Measurements from ENCODE around the gene ABCB9. TPM values are rescaled to one million over a fixed set of nuclear protein-coding genes. Genes with fewer than 3 reads are reported as not detected.

ABCB9 gene
- total and polyA plus RNA-seq, 2 of the 8 experiments (the other 6 are each of a cell fraction or from before 2014, with no cell fraction given) = 3.8 to 8.0 TPM

GRCh38 chr12:122935318-122935717, 30.9 kb downstream of the ABCB9 start:
- Histone ChIP-seq H3K4me1 (replicated peaks in 1 of 4; ENCODE audit: control insufficient read depth in 3 of 4, insufficient read depth in 4 of 4, low read length in 3 of 4) (no peaks in the 10 kb centered on the region), H3K4me2 (ENCODE audit: insufficient read depth in 1 of 2, low read depth in 2 of 2, low read length in 2 of 2) (no peak overlapping the region), H3K79me1 (ENCODE audit: low read depth, low read length) (no peaks in the 10 kb centered on the region), H3K18ac (ENCODE audit: extremely low read depth, low read length) (no peak overlapping the region), H2BK120ac (replicated peaks; ENCODE audit: low read depth, low read length) (no peak overlapping the region), H3K23ac (ENCODE audit: insufficient read length) (no peak overlapping the region), H3K27me3 (replicated peaks in 1 of 4; ENCODE audit: control insufficient read depth in 3 of 4, extremely low read depth in 1 of 4, insufficient read depth in 3 of 4, low read length in 3 of 4) (no peaks in the 10 kb centered on the region), H3K27ac (ENCODE audit: low read depth, low read length) (no peak overlapping the region), H2AFZ (ENCODE audit: low read length) (no peak overlapping the region), H2BK5ac (ENCODE audit: low read depth, low read length) (no peak overlapping the region), H3K56ac (replicated peaks; ENCODE audit: insufficient read length, low read depth, low read length) (no peak overlapping the region), H3K4ac (replicated peaks; ENCODE audit: insufficient read length, low read depth, low read length) (no peak overlapping the region), H3K23me2 (ENCODE audit: low read depth, low read length) (no peaks in the 10 kb centered on the region), H3K36me3 (ENCODE audit: control insufficient read depth in 2 of 4, insufficient read depth in 4 of 4, low read length in 3 of 4) (no peaks in the 10 kb centered on the region), H4K91ac (replicated peaks; ENCODE audit: insufficient read length, low read length) (no peak overlapping the region), H3K79me2 (ENCODE audit: control insufficient read depth in 1 of 2, insufficient read depth in 2 of 2, low read length in 2 of 2) (no peaks in the 10 kb centered on the region), H4K20me1 (replicated peaks in 1 of 2; ENCODE audit: control insufficient read depth in 1 of 2, insufficient read depth in 2 of 2, low read length in 2 of 2) (peaks cover 0 to 1% of the 10 kb centered on the region in 2 experiments), H2AK5ac (ENCODE audit: low read depth, low read length) (no peak overlapping the region), H3K14ac (ENCODE audit: insufficient read length) (no peak overlapping the region), H3K9ac (replicated peaks in 1 of 4; ENCODE audit: extremely low read depth in 1 of 4, low read depth in 3 of 4, low read length in 3 of 4) (no peak overlapping the region), H2BK20ac (ENCODE audit: low read length) (no peak overlapping the region), H3K9me3 (ENCODE audit: insufficient read depth in 2 of 2, low read depth in 1 of 2, low read length in 1 of 2) (no peaks in the 10 kb centered on the region), H2BK12ac (ENCODE audit: low read depth, low read length) (no peak overlapping the region), H4K5ac (ENCODE audit: insufficient read length, low read depth, low read length) (no peak overlapping the region), H3K4me3 (ENCODE audit: extremely low read depth in 1 of 4, insufficient read depth in 2 of 4, low read depth in 3 of 4, low read length in 4 of 4) (no peak overlapping the region), H4K8ac (ENCODE audit: extremely low read depth, insufficient read depth, low read length) (no peak overlapping the region), H2BK15ac (ENCODE audit: low read length) (no peak overlapping the region)
- 94% methylated on average over 6 of the region's 8 CpGs; no CpG with 5 or more reads in 1 of the 2 experiments for WGBS, 2 experiments (ENCODE audit: extremely low coverage in 1 of 2, insufficient coverage in 1 of 2, insufficient read length in 1 of 2, insufficient replicate concordance in 2 of 2, low coverage in 1 of 2, low lambda C conversion rate in 2 of 2, missing lambda C conversion rate in 1 of 2)
- FAIRE-seq = no peak
- ChIA-PET POLR2A (ENCODE audit: partially characterized antibody) (no interaction called here), CTCF (ENCODE audit: partially characterized antibody) (interaction anchor here (0.7 to 1.6 kb wide), 3 partner anchors 11 to 70 kb away, joined by 3 to 6 read pairs (median 3); no protein-coding TSS in a partner anchor)
- no peak for DNase-seq (ENCODE audit: low read depth in 1 of 2, low spot score in 2 of 2)
- no peak for TF ChIP-seq EZH2 (IDR thresholded peaks at IDR 0.05; ENCODE audit: low read depth, low read length, severe bottlenecking)
- TF ChIP-seq TEAD4 (IDR thresholded peaks at IDR 0.05; ENCODE audit: low read depth, low read length) = no peak
- no peak for TF ChIP-seq BACH1 (IDR thresholded peaks at IDR 0.05; ENCODE audit: low read length)

Data from H1 (cell line).